Measurements from ENCODE around the gene ZFAND3. TPM values are rescaled to one million over a fixed set of nuclear protein-coding genes. Genes with fewer than 3 reads are reported as not detected.

ZFAND3 gene
- total RNA-seq, 1 donor from 2014 or later: 81.8 TPM

- no peak for TF ChIP-seq CTCF (IDR thresholded peaks at IDR 0.05; ENCODE audit: borderline replicate concordance)
- no peak for DNase-seq
- Histone ChIP-seq H3K4me3 (no peak overlapping the region), H3K4me1 (peaks cover 76% of the 10 kb centered on the region), H3K36me3 (peaks cover 2% of the 10 kb centered on the region), H3K9me3 (replicated peaks) (peaks cover 9% of the 10 kb centered on the region), H3K27ac (replicated peaks) (no peak overlapping the region), H3K27me3 (ENCODE audit: low read depth) (no peaks in the 10 kb centered on the region)
- intact Hi-C loops (cut with micrococcal nuclease): no loop called here
Observed at GRCh38 chr6:37831457-37831856, 11.9 kb downstream of the ZFAND3 start.

- H3K27me3 ChIP-seq (ENCODE audit: low read depth): no peaks in the 10 kb centered on the region
- TF ChIP-seq CTCF (IDR thresholded peaks at IDR 0.05; ENCODE audit: borderline replicate concordance): no peak
- intact Hi-C loops (cut with micrococcal nuclease): no loop called here
- H3K36me3 ChIP-seq: peaks cover 2% of the 10 kb centered on the region
- no peak for DNase-seq
- H3K27ac ChIP-seq (replicated peaks): no peak overlapping the region
- peaks cover 9% of the 10 kb centered on the region for H3K9me3 ChIP-seq (replicated peaks)
- no peak overlapping the region for H3K4me3 ChIP-seq
- H3K4me1 ChIP-seq: peaks cover 42% of the 10 kb centered on the region
Observed at GRCh38 chr6:37835923-37836322, 16.4 kb downstream of the ZFAND3 start.

GRCh38 chr6:37838219-37838921 lies 18.8 kb downstream of the ZFAND3 start:
- Histone ChIP-seq H3K9me3 (replicated peaks) (peaks cover 9% of the 10 kb centered on the region), H3K36me3 (peaks cover 2% of the 10 kb centered on the region), H3K4me1 (peaks cover 34% of the 10 kb centered on the region), H3K27ac (replicated peaks) (no peak overlapping the region), H3K4me3 (no peak overlapping the region), H3K27me3 (ENCODE audit: low read depth) (no peaks in the 10 kb centered on the region)
- DNase-seq: no peak
- intact Hi-C loops (cut with micrococcal nuclease): no loop called here
- no peak for TF ChIP-seq CTCF (IDR thresholded peaks at IDR 0.05; ENCODE audit: borderline replicate concordance)

GRCh38 chr6:37840143-37840939 lies 20.8 kb downstream of the ZFAND3 start:
- intact Hi-C loops (cut with micrococcal nuclease): no loop called here
- Histone ChIP-seq H3K27me3 (ENCODE audit: low read depth) (no peaks in the 10 kb centered on the region), H3K27ac (replicated peaks) (no peak overlapping the region), H3K9me3 (replicated peaks) (no peaks in the 10 kb centered on the region), H3K4me1 (peaks cover 34% of the 10 kb centered on the region), H3K4me3 (no peak overlapping the region), H3K36me3 (no peaks in the 10 kb centered on the region)
- no peak for DNase-seq
- TF ChIP-seq CTCF (IDR thresholded peaks at IDR 0.05; ENCODE audit: borderline replicate concordance): no peak

GRCh38 chr6:37840940-37841300 lies 21.4 kb downstream of the ZFAND3 start:
- DNase-seq: no peak
- H3K36me3 ChIP-seq: no peaks in the 10 kb centered on the region
- intact Hi-C loops (cut with micrococcal nuclease): no loop called here
- no peak overlapping the region for H3K27ac ChIP-seq (replicated peaks)
- H3K27me3 ChIP-seq (ENCODE audit: low read depth): no peaks in the 10 kb centered on the region
- H3K4me1 ChIP-seq: peaks cover 37% of the 10 kb centered on the region
- no peak overlapping the region for H3K4me3 ChIP-seq
- TF ChIP-seq CTCF (IDR thresholded peaks at IDR 0.05; ENCODE audit: borderline replicate concordance): no peak
- H3K9me3 ChIP-seq (replicated peaks): no peaks in the 10 kb centered on the region
